CD4-positive, alpha-beta T cell (primary cell): Measurements from ENCODE around the gene PIP5K1C. TPM values are rescaled to one million over a fixed set of nuclear protein-coding genes. Genes with fewer than 3 reads are reported as not detected.

Experiments used
- ATAC-seq: fragments of 200-7000 bp; cut with Tn5 transposase; one replicate; pipeline ENCODE4 v1.10.0; 2022; ENCODE audit warnings: mild to moderate bottlenecking; ENCODE audit not compliant: poor library complexity
- CTCF ChIA-PET: fragments of 350-600 bp; sonication (Branson Sonifier 250); formaldehyde crosslinking; loops from one replicate; lab custom pipeline; 2021; ENCODE audit warnings: antibody characterized with exemption, inconsistent platforms; lab: Charles Lee
- POLR2A ChIA-PET: fragments of 350-600 bp; sonication (Branson Sonifier 250); formaldehyde crosslinking; loops from one replicate; lab custom pipeline; 2021; ENCODE audit warnings: antibody characterized with exemption, inconsistent platforms; lab: Charles Lee
- DNase-seq, 14 experiments: peaks; one replicate each; pipeline ENCODE4 v3.0.0-alpha.2; 2013 to 2020; ENCODE audit warnings: mixed read lengths in 2 of 14
- H3K27ac ChIP-seq, 2 donors: one replicate each; pipeline versions ENCODE4 v1.5.1 to v1.7.0; 2013; ENCODE audit warnings: low read length in 2 of 2, low read depth in 1 of 2, mild to moderate bottlenecking in 1 of 2
- H3K27me3 ChIP-seq, 2 experiments: 1 replicate in 1 of 2; 2 replicates in 1 of 2; pipeline versions ENCODE4 v1.6.1 to v1.7.0; 2013; ENCODE audit warnings: low read length in 2 of 2, control low read depth in 1 of 2, mild to moderate bottlenecking in 1 of 2, moderate library complexity in 1 of 2; ENCODE audit not compliant: insufficient read depth in 2 of 2, control insufficient read depth in 1 of 2
- H3K36me3 ChIP-seq: one replicate; pipeline ENCODE4 v1.6.1; 2013; ENCODE audit warnings: low read length, control low read depth; ENCODE audit not compliant: insufficient read depth
- H3K4me1 ChIP-seq: one replicate; pipeline ENCODE4 v1.6.1; 2013; ENCODE audit warnings: low read length, control low read depth; ENCODE audit not compliant: insufficient read depth
- H3K4me3 ChIP-seq: one replicate; pipeline ENCODE4 v1.5.1; 2013; ENCODE audit warnings: mild to moderate bottlenecking, low read length, moderate library complexity
- H3K9me3 ChIP-seq, 2 experiments: 1 replicate in 1 of 2; 2 replicates in 1 of 2; pipeline versions ENCODE4 v1.6.1 to v1.7.0; 2013; ENCODE audit warnings: low read length in 2 of 2, mild to moderate bottlenecking in 2 of 2, control low read depth in 1 of 2, moderate library complexity in 1 of 2; ENCODE audit not compliant: control insufficient read depth in 1 of 2, insufficient read depth in 1 of 2
- H3K27ac Mint-ChIP-seq: one replicate; pipeline ENCODE4 v1.8.0; 2020; ENCODE audit warnings: mixed read lengths
- H3K27me3 Mint-ChIP-seq: one replicate; pipeline ENCODE4 v1.8.0; 2021; ENCODE audit warnings: mixed read lengths
- H3K36me3 Mint-ChIP-seq: one replicate; pipeline ENCODE4 v1.8.0; 2021; ENCODE audit warnings: low read depth, mixed read lengths
- H3K4me1 Mint-ChIP-seq: one replicate; pipeline ENCODE4 v1.8.0; 2021; ENCODE audit warnings: low read depth, mixed read lengths
- H3K4me3 Mint-ChIP-seq: one replicate; pipeline ENCODE4 v1.8.0; 2020; ENCODE audit warnings: mild to moderate bottlenecking, mixed read lengths
- H3K9me3 Mint-ChIP-seq: one replicate; pipeline ENCODE4 v1.8.0; 2020; ENCODE audit warnings: mixed read lengths
- CTCF ChIP-seq: fragments of 200-600 bp; IDR thresholded peaks from one replicate; pipeline ENCODE4 v1.8.0; 2022; ENCODE audit warnings: antibody characterized with exemption, mild to moderate bottlenecking
- intact Hi-C, 2 experiments: fragments of 100-400 bp; cut with DNase I in 1 of 2; cut with micrococcal nuclease in 1 of 2; formaldehyde crosslinking; loops; one replicate each; pipeline versions ENCODE4 v1.15.1 to v1.9.0; 2023 to 2025; cut with DNase I, micrococcal nuclease
- total RNA-seq, 174 experiments: library from RNA in 2 of 174; stranded (reverse) in 2 of 174; gene quantifications; one replicate each; pipeline ENCODE4 v1.2.3 and lab custom pipeline; 2021 to 2026

The PIP5K1C gene
- total RNA-seq, 2 experiments from 2014 or later, result 14.7 to 15.5 TPM

- no peaks in the 10 kb centered on the region for H3K27me3 Mint-ChIP-seq
- intact Hi-C loops, result no loop called here
- H3K4me3 ChIP-seq, result no peak overlapping the region
- peaks cover 10% of the 10 kb centered on the region for H3K4me1 Mint-ChIP-seq
- no peak overlapping the region for H3K27ac Mint-ChIP-seq
- no peak overlapping the region for H3K27ac ChIP-seq
- H3K27me3 ChIP-seq, result no peaks in the 10 kb centered on the region
- DNase-seq (no peak), ATAC-seq (no peak)
- peaks cover 12% of the 10 kb centered on the region for H3K4me1 ChIP-seq
- H3K9me3 Mint-ChIP-seq, result no peaks in the 10 kb centered on the region
- POLR2A ChIA-PET, result no interaction called here
- peaks cover 0 to 20% of the 10 kb centered on the region in 2 experiments for H3K9me3 ChIP-seq
- no peak for TF ChIP-seq CTCF
- peaks cover 20% of the 10 kb centered on the region for H3K36me3 Mint-ChIP-seq
- CTCF ChIA-PET, result no interaction called here
- H3K36me3 ChIP-seq, result peaks cover 43% of the 10 kb centered on the region
- H3K4me3 Mint-ChIP-seq, result no peak overlapping the region
These were observed 87.1 kb downstream of the PIP5K1C start for GRCh38 chr19:3612901-3613741.

- peaks cover 16% of the 10 kb centered on the region for H3K36me3 Mint-ChIP-seq
- POLR2A ChIA-PET, result no interaction called here
- no peak overlapping the region for H3K4me3 Mint-ChIP-seq
- peaks cover 12% of the 10 kb centered on the region for H3K4me1 Mint-ChIP-seq
- TF ChIP-seq CTCF, result no peak
- H3K4me3 ChIP-seq, result no peak overlapping the region
- CTCF ChIA-PET, result no interaction called here
- peaks cover 10% of the 10 kb centered on the region for H3K4me1 ChIP-seq
- intact Hi-C loops, result no loop called here
- peaks cover 0 to 26% of the 10 kb centered on the region in 2 experiments for H3K9me3 ChIP-seq
- no peak for ATAC-seq
- H3K27ac Mint-ChIP-seq, result no peak overlapping the region
- H3K27me3 Mint-ChIP-seq, result no peaks in the 10 kb centered on the region
- DNase-seq, result no peak
- H3K9me3 Mint-ChIP-seq, result no peaks in the 10 kb centered on the region
- no peaks in the 10 kb centered on the region for H3K27me3 ChIP-seq
- no peak overlapping the region for H3K27ac ChIP-seq
- peaks cover 42% of the 10 kb centered on the region for H3K36me3 ChIP-seq
These were observed 87.9 kb downstream of the PIP5K1C start for GRCh38 chr19:3612330-3612729.

- no peak overlapping the region for H3K27ac Mint-ChIP-seq
- no peak for ATAC-seq
- no peaks in the 10 kb centered on the region for H3K9me3 Mint-ChIP-seq
- Histone ChIP-seq H3K36me3 (peaks cover 40% of the 10 kb centered on the region), H3K27me3 (no peaks in the 10 kb centered on the region), H3K4me1 (peaks cover 12% of the 10 kb centered on the region), H3K27ac (no peak overlapping the region), H3K9me3 (peaks cover 0 to 26% of the 10 kb centered on the region in 2 experiments), H3K4me3 (no peak overlapping the region)
- intact Hi-C loops, result no loop called here
- H3K4me3 Mint-ChIP-seq, result no peak overlapping the region
- no peak for TF ChIP-seq CTCF
- peaks cover 14% of the 10 kb centered on the region for H3K4me1 Mint-ChIP-seq
- ChIA-PET CTCF (no interaction called here), POLR2A (no interaction called here)
- H3K36me3 Mint-ChIP-seq, result peaks cover 11% of the 10 kb centered on the region
- no peaks in the 10 kb centered on the region for H3K27me3 Mint-ChIP-seq
- no peak for DNase-seq
These were observed 88.4 kb downstream of the PIP5K1C start for GRCh38 chr19:3611841-3612240.
